GM21737 (cell line): Measurements from ENCODE around the gene AVPR2.
A peak's percentile ranks its signal among the peaks of the same experiment; 100 is the strongest.

Experiments
- ATAC-seq: cut with Tn5 transposase; IDR thresholded peaks from one replicate; pipeline ENCODE4 v1.9.1; 2021; ENCODE audit warnings: mild to moderate bottlenecking, moderate library complexity; ENCODE audit not compliant: unreplicated experiment

Gene AVPR2

GRCh38 chrX:153910446-153910845, 6.0 kb downstream of the AVPR2 start:
- ATAC-seq, result no peak

GRCh38 chrX:153911798-153912197, 7.3 kb downstream of the AVPR2 start:
- no peak for ATAC-seq

GRCh38 chrX:153913211-153913610, 8.7 kb downstream of the AVPR2 start:
- ATAC-seq, result no peak

GRCh38 chrX:153913701-153914100, 9.2 kb downstream of the AVPR2 start:
- no peak for ATAC-seq

GRCh38 chrX:153917869-153918268, 13.4 kb downstream of the AVPR2 start:
- ATAC-seq, result no peak

GRCh38 chrX:153919281-153919680, 14.8 kb downstream of the AVPR2 start:
- no peak for ATAC-seq

GRCh38 chrX:153920546-153920945, 16.1 kb downstream of the AVPR2 start:
- no peak for ATAC-seq

GRCh38 chrX:153921070-153921469, 16.6 kb downstream of the AVPR2 start:
- ATAC-seq, result no peak

GRCh38 chrX:153921511-153922446, 17.3 kb downstream of the AVPR2 start:
- ATAC-seq, result no peak

GRCh38 chrX:153922932-153923857, 18.7 kb downstream of the AVPR2 start:
- no peak for ATAC-seq

GRCh38 chrX:153924149-153924861, 19.8 kb downstream of the AVPR2 start:
- ATAC-seq, result no peak

GRCh38 chrX:153925387-153925738, 20.9 kb downstream of the AVPR2 start:
- no peak for ATAC-seq

GRCh38 chrX:153925739-153926551, 21.5 kb downstream of the AVPR2 start, which contains the start of gene ARHGAP4:
TSS of gene ARHGAP4 (minus strand) at chrX:153926264. CDS start at chrX:153926202, 62 bp downstream.
- ATAC-seq, result no peak

GRCh38 chrX:153926552-153926857, 22.0 kb downstream of the AVPR2 start:
- no peak for ATAC-seq

- ATAC-seq, result peak; percentile 38
Observed at GRCh38 chrX:153926858-153927671, 22.6 kb downstream of the AVPR2 start.

GRCh38 chrX:153927672-153927921, 23.1 kb downstream of the AVPR2 start:
- ATAC-seq, result no peak

- ATAC-seq, result peak; percentile 60
Observed at GRCh38 chrX:153927922-153928760, 23.7 kb downstream of the AVPR2 start.

- ATAC-seq, result no peak
Observed at GRCh38 chrX:153928846-153929245, 24.4 kb downstream of the AVPR2 start.

GRCh38 chrX:153929576-153929975, 25.1 kb downstream of the AVPR2 start:
- no peak for ATAC-seq
